GM12872 (cell line): ENCODE data around the gene USP5.

ENCODE experiments used
- TF ChIP-seq, protein P1 (sequence below): IDR thresholded peaks from 3 replicates; pipeline ENCODE4 v1.5.1; 2011; ENCODE audit warnings: low read depth, mild to moderate bottlenecking, low read length, moderate library complexity; ENCODE audit not compliant: insufficient read depth

The USP5 gene

GRCh38 chr12:6817662-6818157, 34.2 kb upstream of the USP5 start:
- TF ChIP-seq, protein P1, sequence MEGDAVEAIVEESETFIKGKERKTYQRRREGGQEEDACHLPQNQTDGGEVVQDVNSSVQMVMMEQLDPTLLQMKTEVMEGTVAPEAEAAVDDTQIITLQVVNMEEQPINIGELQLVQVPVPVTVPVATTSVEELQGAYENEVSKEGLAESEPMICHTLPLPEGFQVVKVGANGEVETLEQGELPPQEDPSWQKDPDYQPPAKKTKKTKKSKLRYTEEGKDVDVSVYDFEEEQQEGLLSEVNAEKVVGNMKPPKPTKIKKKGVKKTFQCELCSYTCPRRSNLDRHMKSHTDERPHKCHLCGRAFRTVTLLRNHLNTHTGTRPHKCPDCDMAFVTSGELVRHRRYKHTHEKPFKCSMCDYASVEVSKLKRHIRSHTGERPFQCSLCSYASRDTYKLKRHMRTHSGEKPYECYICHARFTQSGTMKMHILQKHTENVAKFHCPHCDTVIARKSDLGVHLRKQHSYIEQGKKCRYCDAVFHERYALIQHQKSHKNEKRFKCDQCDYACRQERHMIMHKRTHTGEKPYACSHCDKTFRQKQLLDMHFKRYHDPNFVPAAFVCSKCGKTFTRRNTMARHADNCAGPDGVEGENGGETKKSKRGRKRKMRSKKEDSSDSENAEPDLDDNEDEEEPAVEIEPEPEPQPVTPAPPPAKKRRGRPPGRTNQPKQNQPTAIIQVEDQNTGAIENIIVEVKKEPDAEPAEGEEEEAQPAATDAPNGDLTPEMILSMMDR = no peak

DNA sequence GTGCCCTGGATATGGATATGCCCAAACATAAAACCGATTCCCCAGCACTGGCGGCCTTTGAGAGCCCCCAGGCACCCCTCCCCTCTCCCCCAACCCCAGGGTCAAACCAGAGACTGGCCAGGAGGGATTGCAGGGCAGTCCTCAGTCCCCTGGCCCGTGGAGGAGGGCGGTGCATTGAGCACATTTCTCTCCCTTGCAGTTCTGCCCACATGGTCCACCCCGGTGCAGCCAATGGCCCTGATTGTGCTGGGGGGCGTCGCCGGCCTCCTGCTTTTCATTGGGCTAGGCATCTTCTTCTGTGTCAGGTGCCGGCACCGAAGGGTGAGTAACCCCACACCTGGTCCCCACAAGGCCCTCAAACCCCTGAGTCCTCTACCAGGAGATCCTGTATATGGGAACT, 33.7 kb upstream of the USP5 start:
- TF ChIP-seq, protein P1 = no peak

- TF ChIP-seq, protein P1 = no peak
These were observed 33.3 kb upstream of the USP5 start for GRCh38 chr12:6818645-6819044.

DNA sequence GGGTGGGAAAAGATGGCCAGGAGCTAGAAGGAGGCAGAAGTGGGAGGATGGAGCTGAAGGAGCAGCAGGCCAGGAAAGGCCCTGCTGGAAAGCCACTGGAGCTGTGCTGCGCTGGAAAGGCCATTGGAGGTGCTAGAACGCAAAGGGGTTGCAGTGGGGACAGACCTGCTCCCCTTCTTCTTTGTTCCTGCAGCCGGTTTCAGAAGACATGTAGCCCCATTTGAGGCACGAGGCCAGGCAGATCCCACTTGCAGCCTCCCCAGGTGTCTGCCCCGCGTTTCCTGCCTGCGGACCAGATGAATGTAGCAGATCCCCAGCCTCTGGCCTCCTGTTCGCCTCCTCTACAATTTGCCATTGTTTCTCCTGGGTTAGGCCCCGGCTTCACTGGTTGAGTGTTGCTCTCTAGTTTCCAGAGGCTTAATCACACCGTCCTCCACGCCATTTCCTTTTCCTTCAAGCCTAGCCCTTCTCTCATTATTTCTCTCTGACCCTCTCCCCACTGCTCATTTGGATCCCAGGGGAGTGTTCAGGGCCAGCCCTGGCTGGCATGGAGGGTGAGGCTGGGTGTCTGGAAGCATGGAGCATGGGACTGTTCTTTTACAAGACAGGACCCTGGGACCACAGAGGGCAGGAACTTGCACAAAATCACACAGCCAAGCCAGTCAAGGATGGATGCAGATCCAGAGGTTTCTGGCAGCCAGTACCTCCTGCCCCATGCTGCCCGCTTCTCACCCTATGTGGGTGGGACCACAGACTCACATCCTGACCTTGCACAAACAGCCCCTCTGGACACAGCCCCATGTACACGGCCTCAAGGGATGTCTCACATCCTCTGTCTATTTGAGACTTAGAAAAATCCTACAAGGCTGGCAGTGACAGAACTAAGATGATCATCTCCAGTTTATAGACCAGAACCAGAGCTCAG, 32.6 kb upstream of the USP5 start:
- TF ChIP-seq, protein P1 = no peak

DNA sequence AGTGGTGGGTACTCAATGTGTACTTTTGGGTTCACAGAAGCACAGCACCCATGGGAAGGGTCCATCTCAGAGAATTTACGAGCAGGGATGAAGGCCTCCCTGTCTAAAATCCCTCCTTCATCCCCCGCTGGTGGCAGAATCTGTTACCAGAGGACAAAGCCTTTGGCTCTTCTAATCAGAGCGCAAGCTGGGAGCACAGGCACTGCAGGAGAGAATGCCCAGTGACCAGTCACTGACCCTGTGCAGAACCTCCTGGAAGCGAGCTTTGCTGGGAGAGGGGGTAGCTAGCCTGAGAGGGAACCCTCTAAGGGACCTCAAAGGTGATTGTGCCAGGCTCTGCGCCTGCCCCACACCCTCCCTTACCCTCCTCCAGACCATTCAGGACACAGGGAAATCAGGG, 31.8 kb upstream of the USP5 start:
- TF ChIP-seq, protein P1 = no peak

- TF ChIP-seq, protein P1 = no peak
These were observed 30.1 kb upstream of the USP5 start, which contains the start of gene GPR162 for GRCh38 chr12:6821591-6822425. GPR162 (plus strand) TSS chr12:6821821; CDS start chr12:6823899, 2,078 bp downstream.
